Mammary epithelial cell (primary cell): ENCODE data around the gene C11orf68.

Source experiments
- EZH2 ChIP-seq: IDR thresholded peaks from 2 replicates; pipeline ENCODE4 v1.6.1; 2012; ENCODE audit warnings: low read length, inconsistent platforms, borderline replicate concordance
- TF ChIP-seq, protein P1 (sequence below), 2 donors: IDR thresholded peaks in 1 of 2; conservative IDR thresholded peaks in 1 of 2; 2 replicates each; pipeline ENCODE4 v1.5.1; 2011 to 2012; ENCODE audit warnings: inconsistent platforms in 2 of 2, low read length in 2 of 2, mild to moderate bottlenecking in 2 of 2, control low read depth in 1 of 2, low read depth in 1 of 2; ENCODE audit not compliant: insufficient read depth in 1 of 2; ENCODE audit errors: extremely low read depth in 1 of 2

DNA sequence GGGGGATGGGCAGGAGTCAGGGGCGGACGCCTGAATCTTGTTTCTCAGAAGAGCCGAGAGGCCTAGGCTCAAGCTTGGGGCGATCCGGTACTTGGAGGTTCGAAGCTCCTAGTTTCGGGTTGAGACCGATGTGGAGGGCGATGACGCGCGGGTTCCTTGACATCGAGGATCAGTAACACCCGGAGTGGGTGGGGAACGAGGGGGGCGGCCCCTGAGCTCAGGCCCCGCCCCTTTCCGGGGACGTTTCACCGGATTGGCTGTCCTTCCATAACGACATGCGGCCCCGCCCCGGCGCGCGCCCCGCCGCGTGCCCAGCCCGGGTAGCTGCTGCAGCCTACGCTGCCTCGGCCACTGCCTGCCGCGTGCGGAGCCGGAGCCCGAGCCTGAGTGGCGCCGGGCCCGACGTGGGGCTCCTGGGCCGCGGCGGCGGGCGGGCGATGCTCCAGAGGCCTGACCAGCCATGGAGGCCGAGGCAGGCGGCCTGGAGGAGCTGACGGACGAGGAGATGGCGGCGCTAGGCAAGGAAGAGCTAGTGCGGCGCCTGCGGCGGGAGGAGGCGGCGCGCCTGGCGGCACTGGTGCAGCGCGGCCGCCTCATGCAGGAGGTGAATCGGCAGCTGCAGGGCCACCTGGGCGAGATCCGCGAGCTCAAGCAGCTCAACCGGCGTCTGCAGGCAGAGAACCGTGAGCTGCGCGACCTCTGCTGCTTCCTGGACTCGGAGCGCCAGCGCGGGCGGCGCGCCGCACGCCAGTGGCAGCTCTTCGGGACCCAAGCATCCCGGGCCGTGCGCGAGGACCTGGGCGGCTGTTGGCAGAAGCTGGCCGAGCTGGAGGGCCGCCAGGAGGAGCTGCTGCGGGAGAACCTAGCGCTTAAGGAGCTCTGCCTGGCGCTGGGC is 28.3 kb downstream of the C11orf68 start, which contains the start of gene CCDC85B:
- TF ChIP-seq, protein P1, sequence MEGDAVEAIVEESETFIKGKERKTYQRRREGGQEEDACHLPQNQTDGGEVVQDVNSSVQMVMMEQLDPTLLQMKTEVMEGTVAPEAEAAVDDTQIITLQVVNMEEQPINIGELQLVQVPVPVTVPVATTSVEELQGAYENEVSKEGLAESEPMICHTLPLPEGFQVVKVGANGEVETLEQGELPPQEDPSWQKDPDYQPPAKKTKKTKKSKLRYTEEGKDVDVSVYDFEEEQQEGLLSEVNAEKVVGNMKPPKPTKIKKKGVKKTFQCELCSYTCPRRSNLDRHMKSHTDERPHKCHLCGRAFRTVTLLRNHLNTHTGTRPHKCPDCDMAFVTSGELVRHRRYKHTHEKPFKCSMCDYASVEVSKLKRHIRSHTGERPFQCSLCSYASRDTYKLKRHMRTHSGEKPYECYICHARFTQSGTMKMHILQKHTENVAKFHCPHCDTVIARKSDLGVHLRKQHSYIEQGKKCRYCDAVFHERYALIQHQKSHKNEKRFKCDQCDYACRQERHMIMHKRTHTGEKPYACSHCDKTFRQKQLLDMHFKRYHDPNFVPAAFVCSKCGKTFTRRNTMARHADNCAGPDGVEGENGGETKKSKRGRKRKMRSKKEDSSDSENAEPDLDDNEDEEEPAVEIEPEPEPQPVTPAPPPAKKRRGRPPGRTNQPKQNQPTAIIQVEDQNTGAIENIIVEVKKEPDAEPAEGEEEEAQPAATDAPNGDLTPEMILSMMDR (conservative IDR thresholded peaks at IDR 0.05 in 1 of 2, IDR thresholded peaks at IDR 0.05 in 1 of 2; ENCODE audit: extremely low read depth in 1 of 2, insufficient read depth in 1 of 2, low read depth in 1 of 2, low read length in 2 of 2) = no peak
- no peak for TF ChIP-seq EZH2
